Neural cell (in vitro differentiated cells): Measurements from ENCODE around the gene HPF1. TPM values are rescaled to one million over a fixed set of nuclear protein-coding genes. Genes with fewer than 3 reads are reported as not detected.

Experiments used
- polyA plus RNA-seq: library from polyadenylated mRNA; depleted of rRNA; stranded (reverse); fragments of >200 nt; gene quantifications from 2 replicates; pipeline ENCODE4 v1.2.3, GENCODE V29; 2014

Gene HPF1
- polyA plus RNA-seq, 1 donor from 2014 or later, result 143 TPM

Other genes with a start within 250 kb of the HPF1 start
- gene NEK1, start 145.4 kb downstream of the HPF1 start, polyA plus RNA-seq, result 16.7 and 17.1 TPM in 2 replicates
- 63.5 and 68.3 TPM in 2 replicates for gene CLCN3, start 137.4 kb downstream of the HPF1 start, polyA plus RNA-seq